ENCODE data around the gene RBCK1.
A peak's percentile ranks its signal among the peaks of the same experiment; 100 is the strongest.
"Not testable (repeated sequence)": the region's sequence is repeated elsewhere in the genome, so short reads cannot be mapped to it uniquely, and the experiment has no call there.

Gene RBCK1

GRCh38 chr20:371755-372542 lies 36.1 kb upstream of the RBCK1 start:
- Mint-ChIP-seq H3K27me3 (peaks cover 15% of the 10 kb centered on the region), H3K27ac (peak overlapping the region; percentile 81 to 91), H3K4me3 (peak overlapping the region in 1 of 2 donors; percentile 15), H3K4me1 (peaks cover 31% of the 10 kb centered on the region), H3K9me3 (no peaks in the 10 kb centered on the region)
- ATAC-seq (peak; percentile 69), DNase-seq (no peak)

DNA sequence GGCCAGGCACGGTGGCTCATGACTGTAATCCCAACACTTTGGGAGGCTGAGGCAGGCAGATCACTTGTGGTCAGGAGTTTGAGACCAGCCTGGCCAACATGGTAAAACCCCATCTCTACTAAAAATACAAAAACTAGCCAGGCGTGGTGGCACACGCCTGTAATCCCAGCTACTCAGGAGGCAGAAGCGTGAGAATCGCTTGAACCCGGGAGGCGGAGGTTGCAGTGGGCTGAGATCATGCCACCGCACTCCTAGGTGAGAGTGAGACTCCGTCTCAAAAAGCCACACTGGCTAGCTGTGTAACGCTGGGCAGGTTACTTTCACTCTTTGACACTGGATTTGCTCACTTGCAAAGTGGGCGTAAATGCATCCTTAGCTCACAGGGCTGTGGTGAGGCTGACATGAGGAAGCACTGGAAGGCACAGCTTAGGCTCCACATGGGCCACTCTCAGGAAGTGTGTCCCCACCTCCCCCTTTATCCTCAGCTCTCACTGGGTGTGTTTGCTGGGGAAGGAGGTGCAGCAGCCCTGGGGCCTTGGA lies 35.5 kb upstream of the RBCK1 start:
- peak overlapping the region in 1 of 2 donors; percentile 7 for H3K4me3 Mint-ChIP-seq
- peaks cover 31% of the 10 kb centered on the region for H3K4me1 Mint-ChIP-seq
- H3K27ac Mint-ChIP-seq = peak overlapping the region in 1 of 2 donors; percentile 91
- H3K27me3 Mint-ChIP-seq = peaks cover 15% of the 10 kb centered on the region
- peak; percentile 81 for ATAC-seq
- H3K9me3 Mint-ChIP-seq, DNase-seq: not testable (repeated sequence)

DNA sequence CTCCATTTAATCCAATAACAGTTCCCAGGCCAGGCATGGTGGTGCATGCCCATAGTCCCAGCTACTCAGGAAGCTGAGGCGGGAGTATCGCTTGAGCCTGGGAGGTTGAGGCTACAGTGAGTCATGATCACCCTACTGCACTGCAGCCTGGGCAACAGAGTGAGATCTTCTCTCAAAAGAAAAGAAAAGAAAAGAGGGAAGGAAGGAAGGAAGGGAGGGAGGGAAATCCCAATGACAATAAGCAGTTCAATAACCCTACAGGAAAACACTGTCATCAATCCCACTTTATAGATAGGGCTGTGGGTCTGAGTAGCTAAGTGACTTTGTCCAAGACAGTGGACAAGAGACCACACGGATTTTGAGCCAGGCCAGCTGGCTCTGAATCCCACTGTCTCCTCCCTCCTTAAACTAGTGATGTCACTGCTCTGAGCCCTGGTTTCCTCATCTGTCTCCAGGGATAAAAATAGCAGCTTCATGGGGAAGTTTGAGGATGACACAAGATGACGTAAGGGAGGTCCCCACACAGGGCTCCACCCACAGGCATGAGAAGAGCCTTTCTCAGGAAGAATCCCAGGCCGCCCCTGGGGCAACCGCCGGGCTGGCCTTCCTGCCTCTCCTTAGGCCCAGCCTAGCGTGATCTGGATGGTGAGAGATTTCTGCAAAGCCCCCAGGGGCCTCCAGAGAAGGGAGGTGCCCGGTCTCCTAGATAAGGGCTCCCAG lies 34.8 kb upstream of the RBCK1 start:
- H3K27me3 Mint-ChIP-seq = peaks cover 20% of the 10 kb centered on the region
- H3K27ac Mint-ChIP-seq = peak overlapping the region in 1 of 2 donors; percentile 44
- ATAC-seq (peak; percentile 8), DNase-seq (no peak)
- H3K4me3 Mint-ChIP-seq = peak overlapping the region in 1 of 2 donors; percentile 7
- H3K9me3 Mint-ChIP-seq = no peaks in the 10 kb centered on the region
- peaks cover 31% of the 10 kb centered on the region for H3K4me1 Mint-ChIP-seq

- no peaks in the 10 kb centered on the region for H3K9me3 Mint-ChIP-seq
- ATAC-seq (no peak), DNase-seq (no peak)
- H3K4me1 Mint-ChIP-seq = peaks cover 39% of the 10 kb centered on the region
- no peak overlapping the region for H3K4me3 Mint-ChIP-seq
- peaks cover 7% of the 10 kb centered on the region for H3K27me3 Mint-ChIP-seq
- H3K27ac Mint-ChIP-seq = no peak overlapping the region
Measured at GRCh38 chr20:375265-375889, 32.7 kb upstream of the RBCK1 start.

DNA sequence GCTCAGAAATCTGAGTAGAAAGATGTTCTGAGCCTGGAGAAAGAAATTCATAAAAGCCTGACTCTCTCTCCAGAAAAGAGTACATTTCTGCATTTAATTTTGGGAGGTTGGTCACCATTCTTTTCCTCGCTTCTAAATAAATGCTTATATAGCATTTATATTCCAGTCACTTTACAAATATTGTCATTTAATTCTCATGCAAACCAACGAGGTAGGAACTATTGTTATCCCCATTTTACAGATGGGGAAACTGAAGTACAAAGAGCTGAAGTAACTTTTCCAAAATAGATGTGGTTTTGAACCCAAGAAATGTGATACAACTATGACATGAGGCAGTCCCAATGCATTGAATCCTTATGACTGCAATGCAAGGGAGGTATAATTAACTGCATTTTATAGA lies 32.0 kb upstream of the RBCK1 start:
- Mint-ChIP-seq H3K9me3 (no peaks in the 10 kb centered on the region), H3K4me1 (peaks cover 39% of the 10 kb centered on the region), H3K27me3 (peaks cover 7% of the 10 kb centered on the region), H3K27ac (peak overlapping the region in 1 of 2 donors; percentile 57), H3K4me3 (no peak overlapping the region)
- ATAC-seq (no peak), DNase-seq (no peak)

GRCh38 chr20:376750-377149 lies 31.3 kb upstream of the RBCK1 start:
- DNase-seq (no peak), ATAC-seq (no peak)
- H3K4me3 Mint-ChIP-seq = no peak overlapping the region
- H3K27me3 Mint-ChIP-seq = peaks cover 7% of the 10 kb centered on the region
- no peaks in the 10 kb centered on the region for H3K9me3 Mint-ChIP-seq
- H3K27ac Mint-ChIP-seq = no peak overlapping the region
- H3K4me1 Mint-ChIP-seq = peaks cover 39% of the 10 kb centered on the region

GRCh38 chr20:377578-377977 lies 30.5 kb upstream of the RBCK1 start:
- ATAC-seq, DNase-seq: not testable (repeated sequence)

DNA sequence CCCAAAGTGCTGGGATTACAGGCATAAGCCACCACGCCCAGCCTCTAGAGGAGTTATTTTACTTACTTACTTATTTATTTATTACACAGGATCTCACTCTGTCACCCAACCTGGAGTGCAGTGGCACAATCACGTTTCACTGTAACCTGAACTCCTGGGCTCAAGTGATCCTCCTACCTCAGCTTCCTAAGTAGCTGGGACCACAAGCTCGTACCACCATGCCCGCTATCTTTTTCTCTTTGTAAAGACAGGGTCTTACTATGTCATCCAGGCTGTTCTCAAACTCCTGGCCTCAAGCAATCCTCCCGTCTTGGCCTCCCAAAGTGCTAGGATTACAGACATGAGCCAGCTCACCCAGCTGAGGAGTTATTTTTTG lies 29.1 kb upstream of the RBCK1 start:
- ATAC-seq (no peak), DNase-seq (no peak)
- Mint-ChIP-seq H3K9me3 (no peaks in the 10 kb centered on the region), H3K27me3 (peaks cover 7% of the 10 kb centered on the region), H3K27ac (peak overlapping the region; percentile 99 to 100), H3K4me1 (peaks cover 39% of the 10 kb centered on the region), H3K4me3 (peak overlapping the region; percentile 87 to 96)

More at GRCh38 chr20:377578-377977, 30.5 kb upstream of the RBCK1 start:
- H3K27me3 Mint-ChIP-seq, H3K27ac Mint-ChIP-seq, H3K9me3 Mint-ChIP-seq: not testable (repeated sequence)
- Mint-ChIP-seq H3K4me3 (peak overlapping the region in 1 of 2 donors; percentile 76), H3K4me1 (peaks cover 39% of the 10 kb centered on the region)

GRCh38 chr20:380763-381580 lies 27.1 kb upstream of the RBCK1 start:
- DNase-seq (peak; percentile 87 to 95), ATAC-seq (peak; percentile 75)
- peaks cover 46% of the 10 kb centered on the region for H3K4me1 Mint-ChIP-seq
- H3K27me3 Mint-ChIP-seq = peaks cover 7% of the 10 kb centered on the region
- H3K9me3 Mint-ChIP-seq = no peaks in the 10 kb centered on the region
- peak overlapping the region; percentile 87 to 96 for H3K4me3 Mint-ChIP-seq
- H3K27ac Mint-ChIP-seq = peak overlapping the region; percentile 99 to 100

DNA sequence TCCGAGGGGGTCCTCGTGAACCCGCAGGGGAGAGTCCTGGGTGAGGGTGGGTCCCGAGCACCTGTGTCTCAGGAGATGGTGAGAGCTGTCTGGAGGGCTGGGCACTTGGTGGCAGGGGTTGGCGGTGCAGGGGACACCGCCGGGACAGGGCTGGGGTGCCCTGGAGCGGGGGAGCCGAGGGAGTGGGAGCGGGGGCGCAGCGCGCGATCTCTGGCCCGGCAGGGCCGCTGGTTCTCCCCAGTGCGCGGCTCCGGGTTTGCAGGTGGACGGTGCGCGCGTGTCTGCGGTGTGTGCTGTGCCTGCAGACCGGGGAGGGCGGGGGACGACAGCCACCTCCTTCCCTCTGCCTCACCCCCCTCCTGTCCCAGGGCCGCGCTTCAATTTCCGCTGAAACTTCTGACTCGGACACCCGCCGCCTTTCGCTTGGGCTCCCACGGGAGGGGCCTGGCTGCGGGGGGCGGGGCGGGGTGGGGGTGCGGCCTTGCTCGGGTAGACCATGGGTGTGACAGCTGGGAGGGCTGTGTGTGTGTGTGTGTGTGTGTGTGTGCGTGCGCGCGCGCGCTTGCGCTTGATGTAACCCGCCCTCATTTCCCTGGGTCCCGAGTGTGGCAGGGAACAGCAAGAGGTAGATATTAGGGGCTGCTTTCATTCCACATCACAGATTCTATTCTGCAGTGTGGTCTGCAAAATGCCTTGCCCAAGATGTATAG lies 26.4 kb upstream of the RBCK1 start:
- ATAC-seq = peak; percentile 74
- no peaks in the 10 kb centered on the region for H3K9me3 Mint-ChIP-seq
- H3K27me3 Mint-ChIP-seq = peaks cover 7% of the 10 kb centered on the region
- peak; percentile 84 to 93 for DNase-seq
- H3K4me1 Mint-ChIP-seq = peaks cover 46% of the 10 kb centered on the region
- peak overlapping the region; percentile 98 to 100 for H3K27ac Mint-ChIP-seq
- H3K4me3 Mint-ChIP-seq = peak overlapping the region; percentile 87 to 96

- DNase-seq (no peak), ATAC-seq (peak; percentile 29)
- Mint-ChIP-seq H3K4me3 (peak overlapping the region; percentile 87 to 96), H3K27ac (peak overlapping the region; percentile 98 to 100), H3K4me1 (peaks cover 46% of the 10 kb centered on the region), H3K27me3 (peaks cover 7% of the 10 kb centered on the region), H3K9me3 (no peaks in the 10 kb centered on the region)
Measured at GRCh38 chr20:382291-383115, 25.6 kb upstream of the RBCK1 start.

DNA sequence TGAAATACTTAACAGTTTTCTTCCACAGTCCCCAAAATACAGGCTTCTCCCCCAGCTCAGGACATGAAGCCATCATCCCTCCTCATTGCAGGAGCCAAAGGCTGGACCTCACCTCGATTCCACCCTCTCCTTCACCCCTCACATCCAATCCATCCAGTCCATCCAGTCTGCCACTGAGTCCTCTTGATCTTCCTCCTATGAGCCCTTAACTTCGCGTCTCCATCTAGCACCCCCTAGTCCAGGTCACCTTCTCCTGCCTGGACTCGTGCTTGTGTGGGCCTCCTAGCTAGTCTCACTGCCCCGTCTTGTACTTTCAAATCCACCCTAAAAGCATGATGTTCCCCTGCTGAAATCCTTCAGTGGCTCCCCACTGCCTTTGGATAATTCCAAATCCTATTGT lies 24.2 kb upstream of the RBCK1 start:
- Mint-ChIP-seq H3K4me1 (peaks cover 46% of the 10 kb centered on the region), H3K4me3 (peak overlapping the region; percentile 87 to 96), H3K27ac (peak overlapping the region; percentile 14 to 73), H3K9me3 (no peaks in the 10 kb centered on the region), H3K27me3 (no peaks in the 10 kb centered on the region)
- ATAC-seq (no peak), DNase-seq (no peak)

- no peak for ATAC-seq
- H3K27me3 Mint-ChIP-seq = no peaks in the 10 kb centered on the region
- no peaks in the 10 kb centered on the region for H3K9me3 Mint-ChIP-seq
- no peak for DNase-seq
- H3K4me3 Mint-ChIP-seq = peak overlapping the region in 1 of 2 donors; percentile 87
- H3K27ac Mint-ChIP-seq = no peak overlapping the region
- H3K4me1 Mint-ChIP-seq = peaks cover 38% of the 10 kb centered on the region
Measured at GRCh38 chr20:384723-385122, 23.4 kb upstream of the RBCK1 start.

DNA sequence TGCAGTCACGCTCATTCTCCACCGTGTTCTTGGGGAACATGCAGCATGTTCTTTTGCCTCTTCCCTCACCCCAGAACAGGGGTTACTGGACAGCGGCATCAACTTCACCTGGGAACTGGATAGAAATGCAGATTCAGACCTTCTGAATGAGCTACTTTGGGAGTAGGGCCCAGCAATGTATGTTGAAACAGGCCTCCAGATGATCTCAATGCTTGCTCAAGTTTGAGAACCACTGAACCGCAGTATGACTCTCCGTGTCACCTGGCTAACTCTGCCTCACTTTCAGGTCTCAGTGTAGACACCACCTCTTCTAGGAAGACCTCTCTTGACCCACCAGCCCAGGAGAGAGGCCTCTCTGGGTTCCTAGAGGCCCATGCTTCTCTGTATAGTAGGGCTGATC lies 22.7 kb upstream of the RBCK1 start:
- H3K9me3 Mint-ChIP-seq = no peaks in the 10 kb centered on the region
- DNase-seq (no peak), ATAC-seq (no peak)
- H3K27ac Mint-ChIP-seq = no peak overlapping the region
- H3K27me3 Mint-ChIP-seq = no peaks in the 10 kb centered on the region
- no peak overlapping the region for H3K4me3 Mint-ChIP-seq
- H3K4me1 Mint-ChIP-seq = peaks cover 34% of the 10 kb centered on the region
